ENCODE measurements around the gene FECH. TPM values are rescaled to one million over a fixed set of nuclear protein-coding genes. Genes with fewer than 3 reads are reported as not detected.
A peak's percentile ranks its signal among the peaks of the same experiment; 100 is the strongest.

The FECH gene
- total and polyA plus RNA-seq, 10 of the 15 experiments (the other 5 are each of a cell fraction or from before 2014, with no cell fraction given), result 9.9 to 50.0 (median 30.1) TPM

GRCh38 chr18:57544936-57545660 lies 41.4 kb downstream of the FECH start (continued):
- TF ChIP-seq RELA (IDR thresholded peaks at IDR 0.05; ENCODE audit: borderline replicate concordance, partially characterized antibody) (no peak), ATF2 (IDR thresholded peaks at IDR 0.05; ENCODE audit: low read length) (no peak; the same call in 1 of the 2 replicates), FOS (IDR thresholded peaks at IDR 0.05; ENCODE audit: borderline replicate concordance, extremely low read depth, insufficient read length) (no peak), E2F4 (IDR thresholded peaks at IDR 0.05; ENCODE audit: low read depth, low read length) (no peak), IKZF2 (IDR thresholded peaks at IDR 0.05) (peak; percentile 65 to 76), RUNX3 (IDR thresholded peaks at IDR 0.05; ENCODE audit: low read length) (peak; percentile 49), CEBPB (IDR thresholded peaks at IDR 0.05; ENCODE audit: borderline replicate concordance in 1 of 2, low read depth in 2 of 2, low read length in 2 of 2) (no peak), HDGF (IDR thresholded peaks at IDR 0.05) (no peak), ZBED1 (IDR thresholded peaks at IDR 0.05; ENCODE audit: borderline replicate concordance) (no peak), ZNF217 (IDR thresholded peaks at IDR 0.05) (0 out of 2 replicates have a peak, but pooled peaks have one; percentile 38), SMAD5 (IDR thresholded peaks at IDR 0.05; ENCODE audit: low read depth) (no peak), FOXM1 (IDR thresholded peaks at IDR 0.05; ENCODE audit: low read depth, low read length) (no peak), ZNF622 (IDR thresholded peaks at IDR 0.05) (no peak), CREM (IDR thresholded peaks at IDR 0.05; ENCODE audit: low read depth) (no peak), CHD1 (IDR thresholded peaks at IDR 0.05; ENCODE audit: low read depth, low read length) (no peak), SP1 (IDR thresholded peaks at IDR 0.05; ENCODE audit: low read depth, low read length) (no peak), MEF2A (IDR thresholded peaks at IDR 0.05; ENCODE audit: insufficient read depth, low read depth, low read length) (no peak), IRF5 (IDR thresholded peaks at IDR 0.05; ENCODE audit: borderline replicate concordance) (no peak), SMC3 (IDR thresholded peaks at IDR 0.05; ENCODE audit: borderline replicate concordance, low read length) (no peak), ELK1 (IDR thresholded peaks at IDR 0.05; ENCODE audit: low read depth, low read length) (no peak), NFYA (IDR thresholded peaks at IDR 0.05; ENCODE audit: borderline replicate concordance, low read depth, low read length) (no peak), HDAC6 (IDR thresholded peaks at IDR 0.05; ENCODE audit: unreplicated experiment) (no peak), ATF3 (IDR thresholded peaks at IDR 0.05; ENCODE audit: borderline replicate concordance, extremely low read depth, low read depth, low read length) (no peak)
- TF ChIP-seq, protein P1, sequence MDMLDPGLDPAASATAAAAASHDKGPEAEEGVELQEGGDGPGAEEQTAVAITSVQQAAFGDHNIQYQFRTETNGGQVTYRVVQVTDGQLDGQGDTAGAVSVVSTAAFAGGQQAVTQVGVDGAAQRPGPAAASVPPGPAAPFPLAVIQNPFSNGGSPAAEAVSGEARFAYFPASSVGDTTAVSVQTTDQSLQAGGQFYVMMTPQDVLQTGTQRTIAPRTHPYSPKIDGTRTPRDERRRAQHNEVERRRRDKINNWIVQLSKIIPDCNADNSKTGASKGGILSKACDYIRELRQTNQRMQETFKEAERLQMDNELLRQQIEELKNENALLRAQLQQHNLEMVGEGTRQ (IDR thresholded peaks at IDR 0.05; ENCODE audit: borderline replicate concordance, low read depth, low read length), result no peak

Measured in GM12878 (cell line).